HG03342 (cell line): Measurements from ENCODE around the gene MFAP2.

Source experiments
- ATAC-seq: cut with Tn5 transposase; IDR thresholded peaks from one replicate; pipeline ENCODE4 v1.9.1; 2021; ENCODE audit warnings: mild to moderate bottlenecking, moderate library complexity; ENCODE audit not compliant: unreplicated experiment

Gene MFAP2

DNA sequence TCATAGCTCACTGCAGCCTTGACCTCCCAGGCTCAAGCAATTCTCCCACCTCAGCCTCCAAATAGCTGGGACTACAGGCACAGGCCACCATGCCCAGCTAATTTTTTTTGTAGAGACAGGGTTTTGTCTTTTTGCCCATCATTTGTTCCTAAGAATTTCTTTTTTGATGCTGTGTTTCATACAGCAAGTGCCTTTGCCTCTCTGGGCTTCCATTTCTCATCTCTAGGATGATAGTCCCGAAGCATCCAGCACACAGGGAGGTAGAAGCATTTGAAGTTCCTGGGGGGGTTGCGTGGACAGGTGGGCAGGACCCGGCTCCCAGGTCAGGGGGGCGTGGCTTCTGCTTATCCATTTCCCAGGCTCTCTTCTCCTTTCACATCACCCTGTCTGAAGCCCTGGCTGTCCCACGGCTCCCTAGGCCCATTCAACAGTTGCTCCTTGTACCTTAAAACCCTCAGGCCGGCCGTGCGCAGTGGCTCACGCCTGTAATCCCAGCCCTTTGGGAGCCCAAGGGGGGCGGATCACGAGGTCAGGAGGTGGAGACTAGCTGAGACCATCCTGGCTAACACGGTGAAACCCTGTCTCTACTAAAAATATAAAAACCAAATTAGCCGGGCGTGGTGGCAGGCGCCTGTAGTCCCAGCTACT lies 27.9 kb upstream of the MFAP2 start:
- ATAC-seq, result no peak

- no peak for ATAC-seq
Measured at GRCh38 chr1:17007121-17007520, 26.7 kb upstream of the MFAP2 start.

DNA sequence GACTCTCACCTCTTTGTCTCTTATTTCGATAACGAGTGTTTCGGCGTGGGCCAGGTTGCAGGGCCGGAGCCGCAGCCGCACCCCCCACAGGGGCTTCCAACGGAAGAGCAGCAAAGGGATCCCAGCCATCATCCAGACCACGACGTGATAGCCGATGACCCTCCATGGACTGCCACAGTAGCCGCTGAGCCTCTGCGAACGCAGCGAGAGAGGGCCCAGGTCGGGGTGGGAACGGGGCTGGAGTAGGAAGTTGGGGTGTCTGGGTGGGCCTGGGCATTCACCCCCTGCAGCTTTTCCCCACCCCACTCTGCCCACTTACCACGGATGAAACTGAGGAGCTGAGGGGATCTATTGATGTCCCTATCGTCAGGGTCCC lies 24.9 kb upstream of the MFAP2 start:
- no peak for ATAC-seq

GRCh38 chr1:17004466-17005364 lies 24.3 kb upstream of the MFAP2 start:
- no peak for ATAC-seq

- ATAC-seq, result no peak
Measured at GRCh38 chr1:17002524-17002902, 22.1 kb upstream of the MFAP2 start.

DNA sequence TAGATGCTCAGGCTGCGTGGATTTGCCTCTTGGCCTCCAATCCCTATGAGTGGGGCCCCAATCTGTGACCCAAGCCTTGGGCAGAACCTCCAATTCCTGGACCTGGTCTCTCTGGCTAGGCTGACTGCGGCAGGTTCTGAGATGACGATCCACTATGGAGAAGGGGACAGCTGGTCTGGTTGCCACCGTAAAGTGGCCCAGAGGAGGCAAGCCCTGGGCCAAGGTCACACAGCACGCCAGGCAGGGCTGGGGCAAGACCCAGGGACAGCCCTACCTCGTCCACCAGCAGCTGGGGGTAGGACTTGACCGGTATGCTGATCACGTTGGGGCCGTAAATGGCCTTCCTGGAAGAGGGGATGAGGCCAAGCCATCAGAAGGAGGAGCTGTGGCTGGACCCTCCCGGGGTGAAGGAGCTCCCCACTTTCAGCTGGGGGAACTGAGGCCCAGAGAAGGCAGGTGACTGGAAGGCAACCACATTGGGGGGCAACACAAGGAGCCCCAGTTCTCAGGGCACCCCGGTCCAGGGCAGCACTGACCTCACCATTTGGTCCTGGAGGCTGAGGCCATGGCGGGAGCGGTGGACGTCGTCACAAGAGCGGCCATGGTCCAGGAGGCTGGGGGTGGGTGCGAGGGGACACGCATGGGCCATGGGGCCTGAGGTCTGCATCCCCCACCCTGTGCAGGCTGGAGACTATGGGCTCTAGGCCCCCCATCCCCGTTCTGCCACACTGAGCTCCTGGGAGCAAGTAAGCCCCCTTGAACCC lies 21.5 kb upstream of the MFAP2 start:
- ATAC-seq, result no peak

GRCh38 chr1:16999863-17000262 lies 19.4 kb upstream of the MFAP2 start:
- ATAC-seq, result no peak

- no peak for ATAC-seq
Measured at GRCh38 chr1:16998589-16998988, 18.2 kb upstream of the MFAP2 start.

DNA sequence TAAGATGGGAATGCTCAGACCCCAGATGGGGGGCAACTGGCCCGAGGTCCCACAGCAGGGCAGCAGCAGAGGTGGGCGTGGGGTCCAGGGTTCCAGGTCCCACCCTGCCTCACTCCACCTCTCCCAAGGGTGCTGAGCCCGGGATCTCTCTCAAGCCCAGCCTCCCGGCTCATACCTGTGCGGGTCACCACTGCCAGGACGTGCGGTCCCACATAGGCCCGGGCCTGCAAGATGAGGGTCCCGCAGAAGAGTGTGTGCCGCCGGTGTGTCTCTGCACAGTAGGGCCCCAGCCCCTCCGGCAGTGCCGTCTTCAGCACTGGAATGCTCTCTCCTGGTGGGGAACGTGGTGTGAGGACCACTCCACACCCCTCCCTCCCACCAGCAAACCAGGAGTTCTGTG lies 16.4 kb upstream of the MFAP2 start:
- ATAC-seq, result no peak

DNA sequence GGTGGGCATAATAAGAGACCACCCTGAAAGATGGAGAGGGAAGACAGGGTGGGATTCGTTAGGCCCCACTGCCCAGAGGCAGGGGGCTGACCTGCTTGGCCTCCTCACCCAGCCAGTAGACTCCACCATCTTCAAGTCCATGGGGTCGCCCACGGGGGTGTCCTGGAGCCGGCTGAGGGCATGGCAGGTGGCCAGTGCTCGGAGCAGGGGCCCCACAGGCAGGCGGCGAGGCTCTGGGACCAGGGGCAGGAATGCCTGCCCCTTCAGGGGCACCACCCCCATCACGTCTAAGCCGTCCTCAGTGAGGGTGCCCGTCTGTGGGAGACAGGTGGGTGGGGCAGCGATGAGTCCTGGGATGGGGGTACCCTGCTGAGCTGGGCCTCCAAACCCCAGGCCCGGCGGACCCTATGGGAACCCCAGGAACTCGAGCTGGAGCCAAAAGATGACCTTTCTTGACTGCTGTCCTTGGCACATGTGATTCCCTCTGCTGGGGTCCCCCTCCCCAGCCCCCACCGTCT lies 13.2 kb upstream of the MFAP2 start:
- ATAC-seq, result no peak

GRCh38 chr1:16992675-16993074 lies 12.3 kb upstream of the MFAP2 start:
- ATAC-seq, result no peak

DNA sequence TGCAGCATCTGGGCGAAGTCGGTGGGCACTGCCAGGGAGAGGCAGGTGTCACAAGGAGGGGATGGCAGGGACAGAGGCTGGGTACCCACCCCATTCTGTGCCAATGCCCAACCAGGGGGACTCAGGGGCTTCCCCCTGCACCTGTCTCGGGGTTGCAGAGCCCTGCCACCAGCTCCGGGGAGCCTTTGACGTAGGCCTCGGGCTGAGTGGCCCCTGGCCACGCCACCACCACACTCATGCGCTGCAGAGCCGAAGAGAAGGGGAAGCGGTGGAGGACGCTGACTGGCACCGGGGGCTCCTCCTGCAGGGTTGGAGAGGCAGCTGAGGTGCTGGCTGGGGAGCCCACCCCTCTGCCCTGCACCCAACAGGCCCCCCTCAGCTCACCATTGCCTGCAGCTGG lies 11.7 kb upstream of the MFAP2 start:
- ATAC-seq, result no peak

- no peak for ATAC-seq
Measured at GRCh38 chr1:16991571-16991970, 11.2 kb upstream of the MFAP2 start.

- ATAC-seq, result no peak
Measured at GRCh38 chr1:16989676-16990391, 9.4 kb upstream of the MFAP2 start.

- ATAC-seq, result no peak
Measured at GRCh38 chr1:16988210-16988609, 7.8 kb upstream of the MFAP2 start.

DNA sequence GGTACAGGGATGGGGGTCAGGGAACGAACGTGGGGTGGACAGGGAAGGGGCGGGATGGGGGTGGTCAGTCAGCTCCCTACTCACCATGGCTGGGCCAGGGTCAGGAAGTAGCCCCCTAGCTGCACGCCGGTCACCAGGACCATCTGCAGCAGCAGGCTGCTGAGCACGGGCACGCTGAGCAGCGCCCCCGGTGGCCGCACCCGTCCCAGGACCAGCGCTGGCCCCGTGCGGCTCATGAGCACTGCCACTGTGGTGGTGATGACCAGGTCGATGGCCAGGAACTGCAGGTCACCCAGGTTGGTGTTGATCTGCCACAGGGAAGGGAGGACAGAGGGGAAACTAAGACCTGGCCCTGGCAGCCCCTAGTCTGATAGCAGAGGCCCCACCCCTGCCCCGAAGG lies 6.5 kb upstream of the MFAP2 start:
- ATAC-seq, result no peak

- no peak for ATAC-seq
Measured at GRCh38 chr1:16986560-16986959, 6.1 kb upstream of the MFAP2 start.

DNA sequence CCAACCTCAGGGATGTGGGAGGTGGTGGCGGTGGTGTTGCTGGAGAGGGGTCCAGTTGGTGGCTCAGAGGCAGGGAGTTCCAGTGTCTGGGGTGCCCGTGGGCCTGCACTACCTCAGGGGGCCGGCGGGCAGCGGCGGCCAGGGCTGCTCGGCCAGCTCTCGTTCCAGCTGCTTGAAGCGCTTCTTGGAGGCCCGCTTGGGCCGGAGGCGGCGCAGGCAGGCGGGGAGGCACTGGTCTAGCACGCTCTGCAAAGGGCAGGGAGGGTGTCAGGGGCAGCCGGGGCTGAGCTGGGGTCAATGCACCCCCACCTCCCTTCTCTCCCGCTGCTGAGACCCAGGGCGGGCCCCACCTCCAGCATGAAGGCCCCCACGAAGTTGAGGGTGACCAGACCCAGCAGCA lies 5.7 kb upstream of the MFAP2 start:
- ATAC-seq, result no peak

- no peak for ATAC-seq
Measured at GRCh38 chr1:16984717-16985116, 4.3 kb upstream of the MFAP2 start.

- no peak for ATAC-seq
Measured at GRCh38 chr1:16983649-16984048, 3.2 kb upstream of the MFAP2 start.

DNA sequence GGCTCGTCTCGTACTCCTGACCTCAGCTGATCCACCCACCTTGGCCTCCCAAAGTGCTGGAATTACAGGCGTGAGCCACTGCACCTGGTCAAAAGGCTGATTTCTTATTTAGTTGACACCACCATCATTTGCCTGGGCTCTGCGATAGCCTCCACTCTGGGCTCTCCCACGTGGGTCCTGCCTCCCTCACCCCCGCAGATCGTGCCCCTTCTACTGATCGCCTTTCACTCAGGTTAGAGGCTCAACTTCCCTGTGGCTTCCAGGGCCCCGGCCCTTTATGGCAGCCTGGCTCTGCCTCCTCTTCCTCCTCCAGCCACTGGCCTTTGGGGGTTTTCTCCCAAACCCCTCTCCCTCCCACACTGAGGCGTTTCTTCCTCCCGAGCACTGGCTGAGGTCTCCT lies 2.5 kb upstream of the MFAP2 start:
- no peak for ATAC-seq
